ENCODE data around the gene SYT15B.
"Not testable (repeated sequence)": the region's sequence is repeated elsewhere in the genome, so short reads cannot be mapped to it uniquely, and the experiment has no call there.

Gene SYT15B

GRCh38 chr10:47725047-47725446, 38.3 kb downstream of the SYT15B start:
- not testable (repeated sequence) for DNase-seq

DNA sequence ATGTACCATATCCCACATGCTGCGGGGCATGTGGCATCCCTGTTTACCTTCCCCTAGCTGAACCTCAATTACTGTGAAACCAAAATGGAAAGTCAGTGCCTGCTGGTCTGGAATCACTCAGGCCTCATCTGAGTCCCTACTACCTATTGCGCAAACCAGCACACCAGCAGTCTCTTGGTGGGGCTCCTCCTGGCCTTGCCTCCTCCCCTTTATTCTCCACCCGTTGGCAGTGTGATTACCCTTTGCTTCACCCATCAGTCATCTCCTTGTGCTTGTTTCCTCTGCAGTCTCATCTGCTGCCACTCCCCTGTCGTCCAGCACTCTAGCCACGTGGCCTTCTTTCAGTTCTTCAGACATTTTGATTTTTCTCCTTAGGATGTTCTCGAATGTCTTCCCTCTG, 39.3 kb downstream of the SYT15B start:
- DNase-seq: not testable (repeated sequence)

DNA sequence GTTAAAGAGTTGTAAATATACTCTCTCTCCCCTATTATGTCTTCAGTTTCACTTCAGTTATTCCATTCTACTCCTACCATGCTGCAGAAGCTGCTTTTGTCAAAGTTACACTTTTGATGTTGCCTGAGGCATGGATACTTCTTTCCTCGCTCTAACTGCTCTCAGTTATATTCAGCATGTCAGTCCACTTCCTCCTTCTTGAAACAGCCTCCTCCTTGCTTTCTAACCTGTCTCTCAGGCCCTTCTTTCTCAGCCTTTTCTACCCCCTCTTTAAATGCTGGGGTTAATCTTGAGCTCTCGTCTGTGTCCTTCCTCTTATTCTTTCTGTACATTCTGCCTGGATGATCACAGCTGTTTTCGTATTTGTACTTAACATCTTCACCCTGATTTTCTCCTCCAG, 40.0 kb downstream of the SYT15B start:
- DNase-seq: not testable (repeated sequence)

- not testable (repeated sequence) for DNase-seq
Measured at GRCh38 chr10:47717011-47717769, 46.2 kb downstream of the SYT15B start.

All from activated effector memory CD4-positive, alpha-beta T cell treated with anti-CD3 and anti-CD28 coated beads, Interleukin-2, amount 50 U/mL, for 16 hours (primary cell).